H9 (cell line): ENCODE results near the gene CCIN. TPM values are rescaled to one million over a fixed set of nuclear protein-coding genes. Genes with fewer than 3 reads are reported as not detected.
"Not testable (repeated sequence)": the region's sequence is repeated elsewhere in the genome, so short reads cannot be mapped to it uniquely, and the experiment has no call there.

ENCODE experiments used
- DNase-seq: peaks from one replicate; pipeline ENCODE4 v3.0.0-alpha.2; 2017
- H2AFZ ChIP-seq: one replicate; pipeline ENCODE4 v1.6.1; 2013; ENCODE audit warnings: mild to moderate bottlenecking, low read length, control low read depth, moderate library complexity
- H2AK5ac ChIP-seq: 2 replicates; pipeline ENCODE4 v1.6.1; 2013; ENCODE audit warnings: low read length, control low read depth, mixed read lengths; ENCODE audit not compliant: insufficient read length
- H2BK120ac ChIP-seq: one replicate; pipeline ENCODE4 v1.6.1; 2013; ENCODE audit warnings: low read depth, mild to moderate bottlenecking, low read length, control low read depth, inconsistent platforms; ENCODE audit not compliant: poor library complexity, severe bottlenecking
- H2BK12ac ChIP-seq: 2 replicates; pipeline ENCODE4 v1.6.1; 2013; ENCODE audit warnings: low read length, control low read depth, mixed read lengths, low read depth; ENCODE audit not compliant: insufficient read length
- H2BK15ac ChIP-seq: 2 replicates; pipeline ENCODE4 v1.6.1; 2013; ENCODE audit warnings: low read depth, low read length, control low read depth
- H2BK20ac ChIP-seq: one replicate; pipeline ENCODE4 v1.6.1; 2013; ENCODE audit warnings: low read depth, mild to moderate bottlenecking, low read length, control low read depth, inconsistent platforms; ENCODE audit not compliant: poor library complexity, severe bottlenecking
- H2BK5ac ChIP-seq: 2 replicates; pipeline ENCODE4 v1.6.1; 2013; ENCODE audit warnings: low read length, control low read depth, mixed read lengths; ENCODE audit not compliant: insufficient read length
- H3K14ac ChIP-seq: 2 replicates; pipeline ENCODE4 v1.6.1; 2013; ENCODE audit warnings: low read length, control low read depth; ENCODE audit not compliant: insufficient read depth
- H3K18ac ChIP-seq: 2 replicates; pipeline ENCODE4 v1.6.1; 2013; ENCODE audit warnings: low read depth, mild to moderate bottlenecking, mixed read lengths, low read length, control low read depth; ENCODE audit not compliant: insufficient read length
- H3K23ac ChIP-seq: 2 replicates; pipeline ENCODE4 v1.6.1; 2013; ENCODE audit warnings: low read length, control low read depth, mixed read lengths, low read depth; ENCODE audit not compliant: insufficient read length
- H3K23me2 ChIP-seq: 2 replicates; pipeline ENCODE4 v1.6.1; 2013; ENCODE audit warnings: low read depth, mild to moderate bottlenecking, mixed read lengths, low read length, control low read depth; ENCODE audit not compliant: insufficient read length, poor library complexity, severe bottlenecking
- H3K27ac ChIP-seq: 2 replicates; pipeline ENCODE4 v1.5.1; 2013; ENCODE audit warnings: low read length, control low read depth, mixed read lengths, low read depth; ENCODE audit not compliant: insufficient read length
- H3K27me3 ChIP-seq: 2 replicates; pipeline ENCODE4 v1.6.1; 2013; ENCODE audit warnings: low read length, control low read depth, inconsistent platforms; ENCODE audit not compliant: insufficient read depth
- H3K4ac ChIP-seq: 2 replicates; pipeline ENCODE4 v1.6.1; 2013; ENCODE audit warnings: low read depth, mild to moderate bottlenecking, control low read depth, inconsistent platforms, low read length, moderate library complexity
- H3K4me1 ChIP-seq: 2 replicates; pipeline ENCODE4 v1.6.1; 2013; ENCODE audit warnings: low read length, control low read depth, inconsistent platforms; ENCODE audit not compliant: insufficient read depth
- H3K4me2 ChIP-seq: 2 replicates; pipeline ENCODE4 v1.6.1; 2013; ENCODE audit warnings: low read length, control low read depth, mixed read lengths; ENCODE audit not compliant: insufficient read length, insufficient read depth
- H3K56ac ChIP-seq: 2 replicates; pipeline ENCODE4 v1.6.1; 2013; ENCODE audit warnings: low read depth, mild to moderate bottlenecking, mixed read lengths, low read length, control low read depth; ENCODE audit not compliant: insufficient read length
- H3K79me1 ChIP-seq: 2 replicates; pipeline ENCODE4 v1.6.1; 2013; ENCODE audit warnings: low read depth, mild to moderate bottlenecking, moderate library complexity, low read length, control low read depth, inconsistent platforms; ENCODE audit not compliant: insufficient read depth, poor library complexity, severe bottlenecking
- H3K79me2 ChIP-seq: 2 replicates; pipeline ENCODE4 v1.6.1; 2013; ENCODE audit warnings: low read length, control low read depth, inconsistent platforms; ENCODE audit not compliant: insufficient read depth
- H3K9ac ChIP-seq: 2 replicates; pipeline ENCODE4 v1.6.1; 2013; ENCODE audit warnings: low read length, control low read depth, mixed read lengths; ENCODE audit not compliant: insufficient read length; ENCODE audit errors: extremely low read depth
- H3K9me3 ChIP-seq: one replicate; pipeline ENCODE4 v1.6.1; 2013; ENCODE audit warnings: low read depth, low read length, inconsistent platforms; ENCODE audit not compliant: control insufficient read depth
- H3T11ph ChIP-seq: one replicate; pipeline ENCODE4 v1.6.1; 2013; ENCODE audit warnings: mild to moderate bottlenecking, low read length, control low read depth, inconsistent platforms
- H4K20me1 ChIP-seq: one replicate; pipeline ENCODE4 v1.6.1; 2013; ENCODE audit not compliant: control insufficient read depth, insufficient read length, insufficient read depth
- H4K5ac ChIP-seq: 2 replicates; pipeline ENCODE4 v1.6.1; 2013; ENCODE audit warnings: low read depth, mild to moderate bottlenecking, mixed read lengths, low read length, control low read depth; ENCODE audit not compliant: insufficient read length
- H4K8ac ChIP-seq: replicated peaks from 2 replicates; pipeline ENCODE4 v1.6.1; 2013; ENCODE audit warnings: low read length, control low read depth, mixed read lengths, low read depth; ENCODE audit not compliant: insufficient read length
- H4K91ac ChIP-seq: 2 replicates; pipeline ENCODE4 v1.6.1; 2013; ENCODE audit warnings: low read depth, mild to moderate bottlenecking, moderate library complexity, mixed read lengths, low read length, control low read depth; ENCODE audit not compliant: insufficient read length
- H3K27ac Mint-ChIP-seq, 3 experiments: 2 replicates in 2 of 3; 3 replicates in 1 of 3; pipeline ENCODE4 v1.8.0; 2020 to 2021; ENCODE audit warnings: mixed read lengths in 3 of 3, mild to moderate bottlenecking in 1 of 3, moderate library complexity in 1 of 3
- H3K27me3 Mint-ChIP-seq: 2 replicates; pipeline ENCODE4 v1.8.0; 2021; ENCODE audit warnings: low read depth, mild to moderate bottlenecking, moderate library complexity, mixed read lengths
- H3K36me3 Mint-ChIP-seq, 3 experiments: 2 replicates in 2 of 3; 3 replicates in 1 of 3; pipeline ENCODE4 v1.8.0; 2020 to 2021; ENCODE audit warnings: low read depth in 3 of 3, mixed read lengths in 3 of 3; ENCODE audit not compliant: insufficient read depth in 1 of 3
- H3K4me1 Mint-ChIP-seq, 2 experiments: 2 replicates each; pipeline ENCODE4 v1.8.0; 2020; ENCODE audit warnings: mixed read lengths in 2 of 2
- H3K4me3 Mint-ChIP-seq, 2 experiments: 2 replicates in 1 of 2; 3 replicates in 1 of 2; pipeline ENCODE4 v1.8.0; 2020 to 2021; ENCODE audit warnings: mild to moderate bottlenecking in 2 of 2, mixed read lengths in 2 of 2, moderate library complexity in 1 of 2
- H3K9me3 Mint-ChIP-seq, 2 experiments: 2 replicates in 1 of 2; 3 replicates in 1 of 2; pipeline ENCODE4 v1.8.0; 2020; ENCODE audit warnings: mild to moderate bottlenecking in 2 of 2, mixed read lengths in 2 of 2, moderate library complexity in 1 of 2
- CTCF ChIP-seq: fragments of 200-600 bp; sonication (generic); conservative IDR thresholded peaks from 3 replicates; pipeline ENCODE4 v1.8.0; 2021; ENCODE audit warnings: antibody characterized with exemption, mild to moderate bottlenecking
- WGBS: extraction: QIAGEN DNeasy Blood & Tissue Kit; methylation state at CpG from one replicate; pipeline ENCODE4 v1.1.7; 2013; ENCODE audit warnings: missing lambda C conversion rate, low lambda C conversion rate, mixed read lengths; ENCODE audit not compliant: insufficient read length; ENCODE audit errors: extremely low coverage; 5-methylcytosine and 5-hydroxymethylcytosine counted together
- total RNA-seq: library from RNA; stranded (reverse); gene quantifications from 2 replicates; pipeline ENCODE4 v1.2.1, GENCODE V29; 2021

The CCIN gene
- total RNA-seq, 1 experiment from 2014 or later, result not detected

- Histone ChIP-seq H3K4me2 (no peak overlapping the region), H3K79me2 (no peaks in the 10 kb centered on the region), H4K91ac (no peak overlapping the region), H4K20me1 (no peaks in the 10 kb centered on the region), H3K9me3 (no peaks in the 10 kb centered on the region), H3K18ac (no peak overlapping the region), H3K4ac (no peak overlapping the region), H3T11ph (no peak overlapping the region), H3K27me3 (no peaks in the 10 kb centered on the region), H3K27ac (no peak overlapping the region), H3K79me1 (no peaks in the 10 kb centered on the region), H3K14ac (no peak overlapping the region), H2AFZ (no peak overlapping the region), H2BK5ac (no peak overlapping the region), H3K23me2 (no peaks in the 10 kb centered on the region), H3K56ac (no peak overlapping the region), H2AK5ac (no peak overlapping the region), H2BK120ac (no peak overlapping the region), H3K23ac (no peak overlapping the region), H3K4me1 (peaks cover 8% of the 10 kb centered on the region), H3K9ac (no peak overlapping the region), H2BK12ac (no peak overlapping the region), H4K5ac (no peak overlapping the region), H2BK15ac (no peak overlapping the region), H4K8ac (no peak overlapping the region), H2BK20ac (no peak overlapping the region)
- DNase-seq, result no peak
- Mint-ChIP-seq H3K4me3 (no peak overlapping the region), H3K9me3 (peaks cover 16 to 22% of the 10 kb centered on the region in 2 experiments), H3K36me3 (peaks cover 6 to 29% (median 7%) of the 10 kb centered on the region in 3 experiments; a peak in 5 of 7 replicates), H3K4me1 (peaks cover 25 to 29% of the 10 kb centered on the region in 2 experiments), H3K27ac (no peak overlapping the region), H3K27me3 (no peaks in the 10 kb centered on the region; the same call in 1 of the 2 replicates)
- TF ChIP-seq CTCF, result no peak
- WGBS, result no CpG with 5 or more reads among the region's 7 CpGs
Measured at GRCh38 chr9:36158917-36159316, 10.3 kb upstream of the CCIN start.

GRCh38 chr9:36159509-36159908 lies 9.7 kb upstream of the CCIN start:
- Mint-ChIP-seq H3K4me1 (peaks cover 30 to 35% of the 10 kb centered on the region in 2 experiments), H3K9me3 (peaks cover 16 to 22% of the 10 kb centered on the region in 2 experiments), H3K36me3 (peaks cover 6 to 29% (median 7%) of the 10 kb centered on the region in 3 experiments; a peak in 5 of 7 replicates)
- not testable (repeated sequence) for H3T11ph ChIP-seq, H3K4me3 Mint-ChIP-seq, H2AFZ ChIP-seq, H2BK12ac ChIP-seq, H4K91ac ChIP-seq, H3K23ac ChIP-seq, H4K5ac ChIP-seq, DNase-seq, H2BK120ac ChIP-seq, H3K23me2 ChIP-seq, H4K8ac ChIP-seq, H3K27ac Mint-ChIP-seq, H2BK15ac ChIP-seq, H3K9ac ChIP-seq, H3K79me1 ChIP-seq, H3K27me3 ChIP-seq, H3K56ac ChIP-seq, H3K9me3 ChIP-seq, H3K27me3 Mint-ChIP-seq, H3K79me2 ChIP-seq, H3K4me2 ChIP-seq, H3K18ac ChIP-seq, H4K20me1 ChIP-seq, H3K14ac ChIP-seq, H3K27ac ChIP-seq, H2AK5ac ChIP-seq, H2BK20ac ChIP-seq, H2BK5ac ChIP-seq, H3K4ac ChIP-seq
- WGBS, result no CpG with 5 or more reads among the region's 4 CpGs
- H3K4me1 ChIP-seq, result peaks cover 10% of the 10 kb centered on the region
